NB4 (cell line): ENCODE data around the gene ADH1B.

Source experiments
- CTCF ChIP-seq: IDR thresholded peaks from one replicate; pipeline ENCODE4 v1.5.1; 2012; ENCODE audit warnings: low read depth, low read length
- POLR2A ChIP-seq: IDR thresholded peaks from 2 replicates; pipeline ENCODE4 v1.6.1; 2011; ENCODE audit warnings: mild to moderate bottlenecking; ENCODE audit not compliant: insufficient read length; ENCODE audit errors: extremely low read depth

DNA sequence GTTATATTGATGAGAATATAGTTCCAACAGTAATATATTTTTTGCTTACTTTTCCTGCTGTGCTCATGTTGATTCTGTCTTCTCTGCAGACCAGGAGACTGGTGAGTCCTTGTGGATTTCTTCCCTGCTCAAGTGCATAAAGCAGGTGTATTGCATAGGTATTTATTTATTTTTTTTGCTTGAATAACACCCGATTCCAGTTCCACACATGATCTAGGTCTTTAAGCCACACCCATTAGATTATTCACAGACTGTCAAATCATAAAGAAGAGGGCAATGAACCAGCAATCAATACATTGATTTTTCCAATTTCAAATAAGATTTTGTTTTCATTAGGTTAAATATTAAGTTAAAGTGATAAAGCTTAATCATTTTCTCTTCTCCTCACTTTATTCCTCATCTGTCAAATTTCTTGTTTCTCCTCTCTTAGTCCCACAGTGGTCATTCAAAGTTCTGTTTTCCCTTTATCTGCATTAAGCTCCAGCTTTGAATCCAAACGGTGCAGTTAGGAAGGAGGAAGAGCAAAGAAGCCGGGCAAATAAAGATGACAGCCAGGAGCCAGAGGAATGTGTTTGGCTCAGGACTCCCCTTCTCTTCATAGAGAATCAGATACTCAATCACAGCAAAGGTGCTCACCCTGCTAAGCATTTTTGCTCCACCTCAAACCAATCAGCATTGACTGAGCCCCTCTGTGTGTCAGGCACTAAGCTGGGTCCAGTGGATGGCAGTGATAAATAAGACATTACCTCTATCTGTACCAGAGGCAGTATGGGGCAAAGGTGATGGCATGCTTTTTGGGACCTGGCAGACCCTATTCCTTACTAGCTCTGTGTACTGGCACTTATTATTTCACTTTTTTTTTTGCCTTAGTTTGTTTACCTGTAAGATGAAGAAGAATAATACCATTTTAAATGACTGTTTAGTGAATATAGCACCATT is 30.1 kb downstream of the ADH1B start, which contains the start of gene ADH1A:
- TF ChIP-seq CTCF, result no peak
- TF ChIP-seq POLR2A, result no peak
